NAMALWA (cell line): ENCODE measurements around the gene MC3R.

ENCODE experiments used
- DNase-seq: peaks from one replicate; pipeline ENCODE4 v3.0.0-alpha.2; 2015; ENCODE audit warnings: low spot score

Gene MC3R

DNA sequence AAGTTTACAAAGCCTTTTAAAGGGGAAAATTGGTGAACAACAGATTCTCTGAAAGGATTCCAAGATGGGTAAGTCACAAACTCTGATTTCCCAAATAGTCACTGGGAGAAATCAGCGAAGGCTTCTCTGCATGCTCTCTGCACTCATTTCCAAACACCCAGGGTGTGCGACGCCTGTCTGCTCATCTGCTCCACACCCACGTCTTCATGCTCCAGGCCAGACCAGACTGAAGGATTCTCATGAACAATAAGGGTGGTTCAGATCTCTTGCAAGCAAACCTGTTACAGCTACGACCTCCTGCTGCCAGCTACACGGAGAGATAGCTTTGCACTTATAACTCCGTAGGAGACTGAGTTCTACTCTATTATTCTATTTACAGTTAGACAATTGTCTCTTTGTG is 1.4 kb downstream of the MC3R start:
- no peak for DNase-seq

DNA sequence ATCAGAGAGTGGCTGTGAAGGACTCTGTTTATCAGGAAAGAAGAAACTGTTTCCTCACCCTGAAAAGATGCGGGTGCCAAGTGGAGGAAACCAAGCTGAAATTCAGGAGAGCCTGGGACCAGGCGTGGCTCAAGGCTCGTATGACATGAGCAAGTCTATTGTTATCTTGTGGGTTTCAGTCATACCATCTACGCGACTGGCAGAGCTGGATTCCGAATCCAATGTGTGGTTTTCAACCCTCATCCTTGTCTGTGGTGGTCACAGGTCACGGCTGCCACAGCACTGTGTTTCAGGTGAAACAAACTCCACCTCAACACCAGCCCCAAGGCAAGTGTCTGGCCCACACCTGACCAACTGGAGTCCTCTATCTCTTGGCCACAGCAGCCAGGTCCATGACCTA is 9.1 kb downstream of the MC3R start:
- DNase-seq = no peak

DNA sequence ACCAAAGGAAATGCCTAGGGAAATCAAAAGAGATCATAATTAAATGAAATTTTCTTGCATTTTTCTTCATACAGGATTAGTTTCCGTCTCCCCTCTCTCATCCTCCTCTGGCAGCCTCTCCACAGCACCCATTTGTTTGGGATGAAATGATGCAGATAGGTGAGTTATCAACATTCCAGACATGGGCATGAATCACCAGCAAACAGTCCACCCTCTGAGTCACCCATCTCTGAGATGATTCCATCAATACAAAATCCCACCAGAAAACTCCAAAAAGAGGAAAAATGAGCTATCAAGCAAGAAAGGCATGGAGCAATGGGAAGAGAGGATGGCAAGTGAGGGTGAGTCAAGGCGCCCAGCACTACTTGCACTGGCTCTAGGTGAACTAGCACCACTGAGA is 11.4 kb downstream of the MC3R start:
- DNase-seq = no peak

DNA sequence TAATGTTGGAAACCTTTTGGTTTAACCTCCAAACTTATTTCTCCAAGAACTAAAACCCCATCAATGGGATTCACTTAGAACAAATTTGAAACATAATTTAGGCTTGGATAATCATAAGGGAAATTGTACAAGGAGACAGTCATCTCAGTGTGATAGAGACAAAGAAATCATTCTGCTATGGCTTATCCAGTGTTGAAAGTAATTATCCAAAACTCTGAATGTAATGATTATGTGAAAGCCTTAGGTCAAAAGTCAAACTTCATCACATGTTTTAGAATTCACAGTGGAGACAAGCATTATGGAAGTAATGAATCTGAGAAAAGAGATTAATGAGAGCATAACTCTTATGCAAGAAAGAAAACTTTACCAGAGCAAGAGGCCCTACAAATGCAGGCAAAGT is 20.0 kb downstream of the MC3R start:
- no peak for DNase-seq

DNA sequence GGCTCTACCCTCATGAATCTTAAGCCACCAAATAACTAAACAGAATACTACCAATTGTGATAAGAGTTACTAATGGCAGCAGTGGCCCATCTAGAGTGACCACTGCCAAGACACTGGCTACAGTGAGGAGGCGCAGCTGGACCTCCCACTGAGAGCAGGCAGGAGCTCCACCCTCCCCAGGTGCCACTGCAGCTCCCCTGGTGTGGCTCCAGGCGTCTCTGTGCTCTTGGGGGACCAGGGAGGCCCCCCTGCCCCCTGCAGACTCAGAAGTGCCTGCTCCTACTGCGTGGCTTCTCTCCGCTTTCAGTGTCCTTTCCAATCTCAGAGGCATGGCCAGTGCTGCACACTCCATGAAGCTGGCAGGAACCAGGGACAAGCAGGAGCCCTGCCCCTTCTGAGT is 23.4 kb downstream of the MC3R start:
- DNase-seq = no peak

DNA sequence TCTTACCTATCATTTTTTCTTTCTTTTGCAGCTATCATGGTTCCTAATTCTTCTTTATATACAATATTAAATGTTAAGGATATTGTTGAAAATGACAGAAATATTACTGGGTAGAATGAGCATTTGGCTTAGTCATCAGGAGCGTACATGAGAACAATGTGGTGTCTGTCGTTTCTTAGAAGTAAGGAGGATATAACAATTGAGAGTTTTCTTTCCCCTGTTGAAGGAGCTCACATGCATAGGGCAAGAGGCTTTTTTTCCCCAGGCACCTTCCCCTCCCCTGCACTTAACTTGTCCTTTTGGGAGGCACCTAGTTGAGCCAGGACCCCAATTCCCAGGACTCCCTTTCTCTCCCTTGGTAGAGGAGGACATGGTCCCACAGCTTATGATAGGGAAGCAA is 25.0 kb downstream of the MC3R start:
- DNase-seq = no peak

DNA sequence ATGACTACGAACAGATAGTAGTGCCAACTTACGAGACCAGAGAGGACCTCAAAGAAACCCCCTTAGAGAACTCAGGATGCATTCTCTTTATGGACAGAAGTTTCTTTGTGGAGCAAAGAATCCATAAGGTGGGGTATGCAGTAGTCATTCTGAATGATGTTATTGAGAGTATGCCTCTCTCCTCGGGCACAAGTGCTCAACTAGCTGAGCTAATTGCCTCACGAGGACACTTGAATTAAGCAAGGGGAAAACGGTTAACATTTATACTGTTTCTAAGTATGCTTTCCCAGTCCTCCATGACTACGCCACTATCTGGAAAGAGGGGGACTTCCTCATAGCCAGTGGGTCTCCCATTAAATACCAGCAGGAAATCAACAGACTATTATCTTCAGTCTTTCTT is 25.6 kb downstream of the MC3R start:
- DNase-seq = no peak

DNA sequence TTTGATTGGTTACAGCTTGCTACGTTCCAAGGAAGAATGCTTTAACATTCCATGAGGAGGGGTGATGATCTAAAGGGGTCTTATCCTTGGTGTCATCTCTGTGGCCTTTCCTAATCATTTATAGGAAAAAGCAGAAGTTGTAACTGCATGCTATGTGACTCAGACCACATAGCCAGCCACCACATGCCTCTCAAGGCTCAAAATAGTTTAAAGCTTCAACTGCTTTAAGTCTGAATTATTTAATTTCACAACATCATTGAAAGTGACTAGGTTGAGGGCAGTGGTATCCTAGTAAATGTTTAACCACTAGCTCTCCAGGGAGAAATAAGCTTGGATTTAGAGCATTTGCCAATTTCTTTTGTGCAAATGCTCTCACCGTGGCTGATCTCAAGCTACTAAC is 29.7 kb downstream of the MC3R start:
- no peak for DNase-seq

DNA sequence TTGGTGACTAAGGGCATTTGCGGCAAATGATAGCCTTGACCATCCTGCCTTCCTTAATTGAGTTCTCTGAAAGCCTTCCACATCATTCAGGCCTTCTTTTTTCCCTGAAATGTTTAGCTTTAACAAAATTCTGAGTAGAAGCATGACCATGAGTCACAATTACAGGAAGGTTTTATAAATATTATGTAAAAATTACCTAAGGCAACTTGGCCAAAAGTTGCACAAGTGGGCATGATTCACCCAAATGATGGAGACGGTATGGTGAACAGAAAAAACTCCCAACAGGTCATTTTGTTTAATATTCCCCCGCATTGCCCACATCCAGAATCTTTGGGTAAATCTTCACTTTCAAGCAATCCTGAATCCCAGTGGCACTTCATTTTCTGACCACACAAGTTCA is 37.0 kb downstream of the MC3R start:
- no peak for DNase-seq

DNA sequence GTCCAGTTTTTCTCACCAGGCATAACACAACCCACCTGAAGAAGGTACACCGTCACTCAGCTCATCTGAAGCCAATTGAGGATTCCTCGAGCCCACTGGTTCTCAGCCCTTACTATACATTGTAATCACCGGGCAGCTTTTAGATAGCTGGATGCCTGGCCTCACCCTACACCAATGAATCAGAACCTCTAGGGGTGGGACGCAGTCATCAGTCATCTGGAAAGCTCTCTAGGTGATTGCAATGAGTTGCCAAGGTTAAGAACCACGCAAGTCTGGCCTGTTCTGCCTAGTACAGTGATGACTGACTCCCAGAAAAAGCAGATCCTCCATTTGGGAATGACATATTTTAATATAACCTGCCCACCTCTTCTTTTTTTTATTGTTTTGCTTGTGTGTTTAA is 41.1 kb downstream of the MC3R start:
- no peak for DNase-seq

DNA sequence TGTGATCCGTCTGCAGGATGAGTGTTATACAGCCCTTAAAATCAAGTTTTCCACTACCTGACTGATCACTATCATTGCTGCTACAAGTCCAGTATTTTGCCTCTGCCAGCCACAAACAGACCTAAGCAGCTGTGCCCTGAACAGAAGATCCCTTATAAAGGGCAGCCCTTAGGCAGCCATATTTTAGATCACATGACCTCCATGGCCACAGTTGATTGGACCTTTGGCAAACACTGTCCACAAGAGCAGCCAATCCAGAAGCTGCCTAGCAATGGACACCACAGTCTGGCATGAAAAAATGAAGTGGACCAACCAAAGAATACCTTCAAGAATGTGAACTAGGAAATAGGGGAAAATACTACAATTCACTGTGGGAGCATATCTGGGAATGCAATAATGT is 50.8 kb downstream of the MC3R start:
- DNase-seq = peak; percentile 27
